ENCODE results near the gene FAM53B. TPM values are rescaled to one million over a fixed set of nuclear protein-coding genes. Genes with fewer than 3 reads are reported as not detected.

FAM53B gene
- total RNA-seq, 2 experiments from 2014 or later: 56.6 to 58.5 TPM

DNA sequence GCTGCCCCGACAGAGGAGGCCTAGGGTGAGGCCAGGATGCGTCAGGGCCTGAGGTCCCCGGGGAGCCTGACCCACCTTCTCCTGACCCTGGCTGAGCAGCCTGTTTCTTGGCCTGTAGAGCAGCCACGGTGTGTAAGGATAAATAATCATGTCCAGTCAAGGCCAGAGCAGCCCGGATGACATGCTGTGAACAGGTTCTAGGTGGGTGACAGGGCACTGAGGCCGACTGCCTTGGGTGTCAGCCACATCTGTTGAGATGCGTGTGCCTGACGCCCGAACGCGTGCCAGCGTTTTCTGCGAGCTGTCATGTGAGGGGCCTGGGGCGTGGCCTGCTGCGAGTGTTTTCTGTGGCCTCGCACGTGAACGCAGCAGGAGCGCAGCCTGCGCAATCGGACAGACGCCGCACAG lies 118.3 kb downstream of the FAM53B start:
- DNase-seq (ENCODE audit: low spot score): no peak
- Histone ChIP-seq H3K9me2 (ENCODE audit: insufficient read depth, low read length) (no peaks in the 10 kb centered on the region), H3K36me3 (ENCODE audit: insufficient read depth, low read length) (peaks cover 14% of the 10 kb centered on the region; the same call in 1 of the 2 replicates), H3K4me3 (ENCODE audit: low read depth, low read length, poor library complexity, severe bottlenecking) (no peak overlapping the region), H3K9me3 (ENCODE audit: low read length) (no peaks in the 10 kb centered on the region), H3K27ac (ENCODE audit: low read depth, low read length, poor library complexity, severe bottlenecking) (no peak overlapping the region), H2AFZ (ENCODE audit: low read length) (no peak overlapping the region), H3K4me1 (ENCODE audit: insufficient read depth, low read length, poor library complexity, severe bottlenecking) (peaks cover 29% of the 10 kb centered on the region), H4K20me1 (ENCODE audit: insufficient read depth, low read length) (no peaks in the 10 kb centered on the region), H3K79me2 (ENCODE audit: insufficient read depth, low read depth, low read length) (no peaks in the 10 kb centered on the region), H3K4me2 (ENCODE audit: low read length) (no peak overlapping the region)
- ChIA-PET CTCF (ENCODE audit: unreplicated experiment) (no interaction called here), POLR2A (no interaction called here)
- TF ChIP-seq, protein P1, sequence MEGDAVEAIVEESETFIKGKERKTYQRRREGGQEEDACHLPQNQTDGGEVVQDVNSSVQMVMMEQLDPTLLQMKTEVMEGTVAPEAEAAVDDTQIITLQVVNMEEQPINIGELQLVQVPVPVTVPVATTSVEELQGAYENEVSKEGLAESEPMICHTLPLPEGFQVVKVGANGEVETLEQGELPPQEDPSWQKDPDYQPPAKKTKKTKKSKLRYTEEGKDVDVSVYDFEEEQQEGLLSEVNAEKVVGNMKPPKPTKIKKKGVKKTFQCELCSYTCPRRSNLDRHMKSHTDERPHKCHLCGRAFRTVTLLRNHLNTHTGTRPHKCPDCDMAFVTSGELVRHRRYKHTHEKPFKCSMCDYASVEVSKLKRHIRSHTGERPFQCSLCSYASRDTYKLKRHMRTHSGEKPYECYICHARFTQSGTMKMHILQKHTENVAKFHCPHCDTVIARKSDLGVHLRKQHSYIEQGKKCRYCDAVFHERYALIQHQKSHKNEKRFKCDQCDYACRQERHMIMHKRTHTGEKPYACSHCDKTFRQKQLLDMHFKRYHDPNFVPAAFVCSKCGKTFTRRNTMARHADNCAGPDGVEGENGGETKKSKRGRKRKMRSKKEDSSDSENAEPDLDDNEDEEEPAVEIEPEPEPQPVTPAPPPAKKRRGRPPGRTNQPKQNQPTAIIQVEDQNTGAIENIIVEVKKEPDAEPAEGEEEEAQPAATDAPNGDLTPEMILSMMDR (conservative IDR thresholded peaks at IDR 0.05; ENCODE audit: low read length): no peak
- TF ChIP-seq EZH2phosphoT487 (IDR thresholded peaks at IDR 0.05; ENCODE audit: borderline replicate concordance, low read depth, low read length): no peak
- intact Hi-C loops (cut with micrococcal nuclease; ENCODE audit: unreplicated experiment): loop anchor here (10.0 kb wide), 1 partner anchor 199 kb away; no protein-coding TSS in a partner anchor
- no TSS peak for BruUV-seq (replicated peaks)

DNA sequence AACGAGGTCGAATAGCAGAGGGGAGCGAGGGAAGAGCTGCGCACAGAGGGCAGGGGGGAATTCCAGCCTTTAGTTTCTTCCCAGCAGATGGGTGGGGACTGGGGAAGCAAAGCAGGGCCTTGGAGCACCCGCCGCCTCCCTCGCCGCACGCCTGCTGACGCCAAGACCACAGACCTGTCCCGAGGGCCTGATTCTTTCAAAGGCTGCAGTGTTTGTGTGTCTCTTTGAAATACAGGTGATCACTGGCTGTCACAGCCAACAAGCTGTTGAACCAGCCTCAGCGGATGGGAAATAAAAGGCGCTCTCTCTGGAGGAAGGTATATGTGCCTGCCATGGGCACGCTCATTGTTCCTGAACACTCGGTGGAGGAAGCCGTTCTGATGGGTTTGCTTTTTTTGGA lies 119.3 kb downstream of the FAM53B start:
- H3K27ac ChIP-seq (ENCODE audit: low read depth, low read length, poor library complexity, severe bottlenecking): no peak overlapping the region
- H3K36me3 ChIP-seq (ENCODE audit: insufficient read depth, low read length): peaks cover 19% of the 10 kb centered on the region; the same call in 1 of the 2 replicates
- TF ChIP-seq EZH2phosphoT487 (IDR thresholded peaks at IDR 0.05; ENCODE audit: borderline replicate concordance, low read depth, low read length): no peak
- no peaks in the 10 kb centered on the region for H3K9me3 ChIP-seq (ENCODE audit: low read length)
- intact Hi-C loops (cut with micrococcal nuclease; ENCODE audit: unreplicated experiment): loop anchor here (10.0 kb wide), 1 partner anchor 200 kb away; no protein-coding TSS in a partner anchor
- no peak for DNase-seq (ENCODE audit: low spot score)
- no peak overlapping the region for H3K4me2 ChIP-seq (ENCODE audit: low read length)
- no peaks in the 10 kb centered on the region for H3K79me2 ChIP-seq (ENCODE audit: insufficient read depth, low read depth, low read length)
- peaks cover 38% of the 10 kb centered on the region for H3K4me1 ChIP-seq (ENCODE audit: insufficient read depth, low read length, poor library complexity, severe bottlenecking)
- POLR2A ChIA-PET: no interaction called here
- CTCF ChIA-PET (ENCODE audit: unreplicated experiment): no interaction called here
- H3K4me3 ChIP-seq (ENCODE audit: low read depth, low read length, poor library complexity, severe bottlenecking): no peak overlapping the region
- no TSS peak for BruUV-seq (replicated peaks)
- H3K9me2 ChIP-seq (ENCODE audit: insufficient read depth, low read length): no peaks in the 10 kb centered on the region
- H2AFZ ChIP-seq (ENCODE audit: low read length): no peak overlapping the region
- no peaks in the 10 kb centered on the region for H4K20me1 ChIP-seq (ENCODE audit: insufficient read depth, low read length)

DNA sequence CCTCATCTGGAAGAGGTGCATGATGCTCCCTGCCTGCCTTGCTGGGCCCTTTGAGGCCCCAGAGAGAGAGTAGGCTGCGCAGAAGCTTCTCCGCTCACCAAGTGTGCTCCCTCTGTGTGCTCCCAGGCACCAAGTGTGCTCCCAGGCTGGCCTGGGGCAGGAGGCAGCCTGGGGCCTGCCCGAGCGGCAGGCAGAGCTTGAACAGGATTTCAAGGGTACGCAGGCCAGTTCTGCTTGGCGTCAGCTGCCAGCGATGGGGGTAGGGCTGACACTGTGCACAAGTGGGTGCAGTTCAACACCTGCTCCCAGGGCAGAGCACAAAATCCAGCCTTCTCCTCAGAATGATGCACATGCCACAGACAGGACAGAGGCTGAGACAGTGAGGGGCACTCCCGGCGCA lies 119.7 kb downstream of the FAM53B start:
- no peaks in the 10 kb centered on the region for H4K20me1 ChIP-seq (ENCODE audit: insufficient read depth, low read length)
- BruUV-seq (replicated peaks): no TSS peak
- CTCF ChIA-PET (ENCODE audit: unreplicated experiment): no interaction called here
- no peak overlapping the region for H3K4me2 ChIP-seq (ENCODE audit: low read length)
- H2AFZ ChIP-seq (ENCODE audit: low read length): no peak overlapping the region
- peaks cover 19% of the 10 kb centered on the region; the same call in 1 of the 2 replicates for H3K36me3 ChIP-seq (ENCODE audit: insufficient read depth, low read length)
- DNase-seq (ENCODE audit: low spot score): no peak
- no peak overlapping the region for H3K27ac ChIP-seq (ENCODE audit: low read depth, low read length, poor library complexity, severe bottlenecking)
- no peaks in the 10 kb centered on the region for H3K79me2 ChIP-seq (ENCODE audit: insufficient read depth, low read depth, low read length)
- peaks cover 42% of the 10 kb centered on the region for H3K4me1 ChIP-seq (ENCODE audit: insufficient read depth, low read length, poor library complexity, severe bottlenecking)
- POLR2A ChIA-PET: no interaction called here
- no peaks in the 10 kb centered on the region for H3K9me2 ChIP-seq (ENCODE audit: insufficient read depth, low read length)
- intact Hi-C loops (cut with micrococcal nuclease; ENCODE audit: unreplicated experiment): loop anchor here (10.0 kb wide), 1 partner anchor 200 kb away; no protein-coding TSS in a partner anchor
- TF ChIP-seq, protein P1 (conservative IDR thresholded peaks at IDR 0.05; ENCODE audit: low read length): no peak
- TF ChIP-seq EZH2phosphoT487 (IDR thresholded peaks at IDR 0.05; ENCODE audit: borderline replicate concordance, low read depth, low read length): no peak
- no peaks in the 10 kb centered on the region for H3K9me3 ChIP-seq (ENCODE audit: low read length)
- no peak overlapping the region for H3K4me3 ChIP-seq (ENCODE audit: low read depth, low read length, poor library complexity, severe bottlenecking)
